22Rv1 (cell line): Measurements from ENCODE around the gene ZNF827.
A peak's percentile ranks its signal among the peaks of the same experiment; 100 is the strongest.

Source experiments
- H3K27ac ChIP-seq: fragments of 450-650 bp; 2 replicates; pipeline ENCODE4 v1.5.1; 2017
- ZFX ChIP-seq: fragments of 450-650 bp; IDR thresholded peaks from 2 replicates; pipeline ENCODE4 v1.6.1; 2017; ENCODE audit warnings: antibody characterized with exemption, borderline replicate concordance
- TF ChIP-seq, protein P1 (sequence below): fragments of 450-650 bp; IDR thresholded peaks from 2 replicates; pipeline ENCODE4 v1.5.1; 2017; ENCODE audit warnings: mild to moderate bottlenecking

The ZNF827 gene

DNA sequence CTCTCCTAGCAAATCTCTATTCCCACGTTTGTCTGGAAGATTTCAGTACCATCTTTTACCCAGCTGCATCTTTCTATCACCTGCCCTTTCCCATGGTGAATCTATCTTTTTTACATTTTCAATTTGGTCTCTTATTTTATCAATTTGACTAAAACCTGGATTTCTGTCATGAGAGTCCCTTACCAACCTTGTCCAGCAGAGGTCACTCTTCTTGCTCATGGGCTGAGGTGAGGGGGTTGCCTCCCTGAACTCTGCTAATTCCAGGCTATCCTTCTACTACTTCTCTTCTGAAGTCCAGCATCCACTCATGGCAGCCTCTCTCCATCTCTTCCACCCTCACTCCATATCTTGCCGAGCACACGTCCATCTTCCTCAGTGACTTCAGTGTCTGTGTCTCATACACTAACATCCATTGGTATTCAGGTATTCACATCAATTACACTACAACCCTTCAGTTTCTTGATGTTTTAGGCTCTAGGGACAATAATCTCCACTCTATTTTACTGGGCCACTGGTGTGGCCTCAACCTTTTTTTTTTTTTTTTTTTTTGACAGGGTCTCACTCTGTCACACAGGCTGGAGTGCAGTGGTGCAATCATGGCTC lies 17.8 kb upstream of the ZNF827 start:
- no peak for TF ChIP-seq ZFX
- TF ChIP-seq, protein P1, sequence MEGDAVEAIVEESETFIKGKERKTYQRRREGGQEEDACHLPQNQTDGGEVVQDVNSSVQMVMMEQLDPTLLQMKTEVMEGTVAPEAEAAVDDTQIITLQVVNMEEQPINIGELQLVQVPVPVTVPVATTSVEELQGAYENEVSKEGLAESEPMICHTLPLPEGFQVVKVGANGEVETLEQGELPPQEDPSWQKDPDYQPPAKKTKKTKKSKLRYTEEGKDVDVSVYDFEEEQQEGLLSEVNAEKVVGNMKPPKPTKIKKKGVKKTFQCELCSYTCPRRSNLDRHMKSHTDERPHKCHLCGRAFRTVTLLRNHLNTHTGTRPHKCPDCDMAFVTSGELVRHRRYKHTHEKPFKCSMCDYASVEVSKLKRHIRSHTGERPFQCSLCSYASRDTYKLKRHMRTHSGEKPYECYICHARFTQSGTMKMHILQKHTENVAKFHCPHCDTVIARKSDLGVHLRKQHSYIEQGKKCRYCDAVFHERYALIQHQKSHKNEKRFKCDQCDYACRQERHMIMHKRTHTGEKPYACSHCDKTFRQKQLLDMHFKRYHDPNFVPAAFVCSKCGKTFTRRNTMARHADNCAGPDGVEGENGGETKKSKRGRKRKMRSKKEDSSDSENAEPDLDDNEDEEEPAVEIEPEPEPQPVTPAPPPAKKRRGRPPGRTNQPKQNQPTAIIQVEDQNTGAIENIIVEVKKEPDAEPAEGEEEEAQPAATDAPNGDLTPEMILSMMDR, result peak; percentile 90
- no peak overlapping the region for H3K27ac ChIP-seq

DNA sequence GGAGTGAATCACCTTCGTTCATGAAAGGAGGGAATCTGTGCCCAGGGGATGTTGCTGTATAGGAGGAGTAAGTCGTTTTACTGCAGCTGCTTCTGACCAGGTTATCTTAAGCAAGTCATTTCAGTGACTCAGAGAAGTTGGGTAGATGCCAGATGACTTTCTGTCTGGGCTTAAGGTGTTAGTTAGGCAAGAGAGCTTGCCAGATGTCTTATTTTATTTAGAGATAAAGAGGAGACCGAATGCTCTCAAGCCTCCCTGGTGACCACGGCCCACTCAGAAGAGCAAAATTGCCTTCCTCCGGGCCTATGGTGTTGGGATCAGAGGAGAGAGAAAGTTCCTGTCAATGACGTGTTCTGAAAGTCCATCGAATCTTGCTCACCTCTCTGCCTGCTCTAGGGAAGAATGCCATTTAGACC lies 16.3 kb upstream of the ZNF827 start:
- TF ChIP-seq, protein P1, result no peak
- no peak for TF ChIP-seq ZFX
- no peak overlapping the region for H3K27ac ChIP-seq

DNA sequence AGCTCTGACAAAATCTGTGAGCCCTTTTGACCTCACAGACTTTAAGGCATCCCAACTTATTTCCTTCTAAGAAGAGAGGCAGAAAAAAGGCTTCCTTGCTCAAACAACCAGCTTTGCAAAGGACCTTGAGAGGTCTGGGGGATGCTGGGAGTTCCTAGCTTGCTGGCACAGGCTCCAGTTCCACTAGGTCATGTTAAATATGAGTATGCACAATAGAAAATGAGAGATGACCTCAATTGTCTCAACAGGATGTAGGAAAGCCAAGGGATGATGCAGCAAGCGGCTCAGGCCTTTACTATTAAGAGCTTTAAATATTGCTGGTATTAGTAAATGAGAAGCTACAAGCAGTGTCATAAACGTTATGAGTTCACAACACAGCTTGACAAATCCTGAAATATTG lies 13.3 kb upstream of the ZNF827 start:
- no peak for TF ChIP-seq ZFX
- TF ChIP-seq, protein P1, result no peak

DNA sequence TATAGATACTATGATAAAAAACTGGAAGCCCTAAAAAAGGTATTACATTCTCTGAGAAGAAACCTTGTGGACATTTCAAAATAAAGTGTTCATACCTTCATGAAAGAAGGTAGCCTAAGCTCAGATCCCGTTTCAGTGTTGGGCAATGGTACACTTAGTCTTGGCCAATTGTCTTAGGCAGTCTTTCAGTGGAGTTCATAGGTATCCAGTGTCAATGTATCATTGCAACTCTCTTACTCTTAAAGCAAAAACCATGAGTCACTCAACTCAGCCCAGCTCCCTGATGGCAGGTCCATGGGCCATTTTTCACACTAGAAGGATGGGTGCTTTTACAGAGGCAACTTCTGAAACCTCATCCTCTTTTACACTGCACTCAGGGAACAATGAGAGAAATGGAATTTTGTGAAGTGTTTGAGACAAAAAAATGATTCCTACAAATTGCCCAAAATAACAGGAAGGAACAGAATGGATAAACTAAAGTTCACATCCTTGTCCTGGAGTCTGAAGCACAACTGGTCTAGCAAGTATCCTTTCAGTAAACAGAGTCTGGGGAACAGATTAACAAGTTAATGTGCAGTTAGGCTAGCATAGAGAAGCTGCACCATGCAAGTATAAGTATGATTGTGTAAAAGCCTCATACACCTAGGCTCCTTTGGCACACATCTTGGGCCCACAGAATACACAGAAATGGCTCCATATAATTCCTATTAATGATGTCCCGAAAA lies 7.0 kb upstream of the ZNF827 start:
- no peak overlapping the region for H3K27ac ChIP-seq
- TF ChIP-seq, protein P1, result no peak
- no peak for TF ChIP-seq ZFX

More for the DNA sequence above, 13.3 kb upstream of the ZNF827 start:
- no peak overlapping the region for H3K27ac ChIP-seq

DNA sequence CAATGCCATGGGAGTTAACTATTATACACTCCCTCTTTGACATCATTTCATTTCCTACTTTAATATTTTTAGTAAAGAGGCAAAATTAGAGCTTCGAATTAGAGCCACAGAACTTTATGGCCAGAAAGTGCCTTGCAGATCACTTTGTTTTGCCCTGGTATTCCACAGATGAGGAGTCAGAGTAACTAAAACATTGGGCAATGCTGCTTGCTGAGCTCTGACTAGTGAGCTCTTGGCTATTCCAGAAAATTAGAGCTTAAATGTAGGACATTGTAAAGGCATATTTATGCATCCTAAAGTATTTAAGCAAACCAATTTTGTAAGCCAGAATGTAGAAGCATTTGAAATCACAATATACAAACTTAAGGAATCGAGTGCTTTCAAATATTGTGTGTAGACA lies 6.3 kb upstream of the ZNF827 start:
- no peak for TF ChIP-seq ZFX
- TF ChIP-seq, protein P1, result no peak
- no peak overlapping the region for H3K27ac ChIP-seq

DNA sequence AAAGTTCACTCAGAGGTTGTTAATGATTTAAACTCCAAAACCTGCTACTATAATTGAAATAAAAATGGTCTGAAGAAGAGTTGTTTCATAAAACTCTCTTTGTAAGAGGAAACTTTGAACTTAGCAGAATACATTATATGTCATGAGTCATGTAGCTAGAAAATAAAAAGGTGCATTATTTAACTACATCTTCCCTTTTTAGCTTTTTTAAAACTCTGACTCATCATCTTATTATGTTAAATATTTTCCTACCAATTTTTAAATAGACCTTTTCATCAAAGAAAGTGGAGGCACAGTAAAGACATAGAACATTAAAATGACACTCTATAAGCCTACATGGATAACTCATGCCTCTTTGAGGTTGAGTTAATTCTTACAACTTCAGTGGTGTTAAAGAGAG lies 1.2 kb upstream of the ZNF827 start:
- TF ChIP-seq, protein P1, result no peak
- no peak overlapping the region for H3K27ac ChIP-seq

DNA sequence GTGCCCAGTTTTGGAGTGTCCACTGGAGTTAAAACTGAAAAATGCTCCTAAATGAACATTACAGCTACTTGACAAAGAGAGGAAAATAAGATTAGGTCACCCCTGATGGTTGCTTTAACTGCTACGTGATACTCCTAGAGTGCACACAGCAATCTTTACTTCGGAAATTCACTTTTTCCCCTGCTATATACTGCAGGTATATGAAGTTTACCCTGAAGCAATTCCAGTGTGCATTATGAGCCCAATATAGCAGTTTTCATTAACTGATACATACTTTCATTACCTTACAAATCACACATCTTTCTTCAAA lies 773 bp upstream of the ZNF827 start:
- TF ChIP-seq ZFX, result no peak
- TF ChIP-seq, protein P1, result no peak
- H3K27ac ChIP-seq, result no peak overlapping the region
